HCT116 (cell line): Measurements from ENCODE around the gene DPP6. TPM values are rescaled to one million over a fixed set of nuclear protein-coding genes. Genes with fewer than 3 reads are reported as not detected.

Source experiments
- ATAC-seq: fragments of 200-7000 bp; cut with Tn5 transposase; 2 replicates; pipeline ENCODE4 v1.9.1; 2020; ENCODE audit warnings: mild to moderate bottlenecking, moderate library complexity
- BruUV-seq: library from RNA; stranded (reverse); fragments of 400-500 nt; replicated peaks from 2 replicates; lab custom pipeline; 2021; lab: Mats Ljungman, UMichigan
- CTCF ChIA-PET: fragments of 300-600 bp; sonication (Branson Sonifier 250); formaldehyde crosslinking; loops from one replicate; lab custom pipeline; 2021; ENCODE audit warnings: antibody characterized with exemption; lab: Charles Lee
- POLR2A ChIA-PET: fragments of 300-600, 350-600 bp; sonication (Branson Sonifier 250); formaldehyde crosslinking; loops from one replicate; lab custom pipeline; 2021; ENCODE audit warnings: antibody characterized with exemption; lab: Charles Lee
- RAD21 ChIA-PET, 2 experiments: fragments of 300-600 bp; sonication (Branson Sonifier 250); formaldehyde crosslinking; loops; one replicate each; lab custom pipeline; 2023; ENCODE audit warnings: low total read pairs in 2 of 2; ENCODE audit not compliant: uncharacterized antibody in 2 of 2, unreplicated experiment in 2 of 2, low non-redundant PET in 1 of 2; lab: Charles Lee
- DNase-seq: peaks from one replicate; pipeline ENCODE4 v3.0.0-alpha.2; 2010; ENCODE audit warnings: low read depth, low spot score
- H2AFZ ChIP-seq: fragments of 200-600 bp; shearing (Covaris generic), sonication (generic); 2 replicates; pipeline ENCODE4 v1.6.1; 2017; ENCODE audit warnings: low read depth, mixed run types, mixed read lengths, antibody characterized with exemption, low read length; ENCODE audit not compliant: poor library complexity, severe bottlenecking
- H3K27ac ChIP-seq: 2 replicates; pipeline ENCODE4 v1.5.1; 2012; ENCODE audit warnings: low read depth, low read length
- H3K27me3 ChIP-seq: fragments of 200-600 bp; sonication (generic); 2 replicates; pipeline ENCODE4 v1.6.1; 2016; ENCODE audit warnings: mixed run types, low read length, mixed read lengths; ENCODE audit not compliant: insufficient read depth
- H3K36me3 ChIP-seq, 2 experiments: fragments of 200-500 bp in 1 of 2; fragments of 200-600 bp in 1 of 2; sonication (Bioruptor generic) in 1 of 2; sonication (generic) in 1 of 2; 2 replicates each; pipeline versions ENCODE4 v1.5.1 to v1.6.1; 2014 to 2016; ENCODE audit warnings: low read length in 2 of 2, inconsistent platforms in 1 of 2, mixed read lengths in 1 of 2, mixed run types in 1 of 2; ENCODE audit not compliant: insufficient read depth in 2 of 2, control insufficient read depth in 1 of 2
- H3K4me1 ChIP-seq, 2 experiments: fragments of 200-600 bp in 1 of 2; sonication (generic) in 1 of 2; 2 replicates each; pipeline versions ENCODE4 v1.5.1 to v1.6.1; 2012 to 2017; ENCODE audit warnings: low read length in 2 of 2, inconsistent platforms in 1 of 2, mild to moderate bottlenecking in 1 of 2, mixed read lengths in 1 of 2, mixed run types in 1 of 2, moderate library complexity in 1 of 2; ENCODE audit not compliant: insufficient read depth in 2 of 2, control insufficient read depth in 1 of 2
- H3K4me2 ChIP-seq: fragments of 200-600 bp; sonication (generic); 2 replicates; pipeline ENCODE4 v1.6.1; 2017; ENCODE audit warnings: mixed run types, low read length, mixed read lengths
- H3K4me3 ChIP-seq, 2 experiments: fragments of 200-600 bp in 1 of 2; sonication (generic) in 1 of 2; replicated peaks in 1 of 2; 2 replicates each; pipeline ENCODE4 v1.5.1; 2011 to 2016; ENCODE audit warnings: low read length in 2 of 2, control low read depth in 1 of 2, low read depth in 1 of 2, mild to moderate bottlenecking in 1 of 2, mixed read lengths in 1 of 2, mixed run types in 1 of 2
- H3K79me2 ChIP-seq: fragments of 200-600 bp; sonication (generic); 2 replicates; pipeline ENCODE4 v1.6.1; 2017; ENCODE audit warnings: mild to moderate bottlenecking, mixed run types, low read length, moderate library complexity, mixed read lengths; ENCODE audit not compliant: insufficient read depth
- H3K9ac ChIP-seq: fragments of 200-600 bp; sonication (generic); 2 replicates; pipeline ENCODE4 v1.6.1; 2016; ENCODE audit warnings: low read length, mixed read lengths
- H3K9me2 ChIP-seq: fragments of 200-600 bp; sonication (generic), shearing (Covaris generic); 2 replicates; pipeline ENCODE4 v1.6.1; 2017; ENCODE audit warnings: mixed run types, mild to moderate bottlenecking, moderate library complexity; ENCODE audit not compliant: insufficient read depth
- H3K9me3 ChIP-seq, 2 experiments: fragments of 200-500 bp in 1 of 2; fragments of 200-600 bp in 1 of 2; sonication (Bioruptor generic) in 1 of 2; sonication (generic) in 1 of 2; 2 replicates each; pipeline ENCODE4 v1.6.1; 2014 to 2017; ENCODE audit warnings: low read length in 2 of 2, mixed read lengths in 2 of 2, inconsistent platforms in 1 of 2, low read depth in 1 of 2, mild to moderate bottlenecking in 1 of 2, mixed run types in 1 of 2, moderate library complexity in 1 of 2; ENCODE audit not compliant: control insufficient read depth in 1 of 2, insufficient read depth in 1 of 2
- H4K20me1 ChIP-seq: fragments of 200-600 bp; sonication (generic), shearing (Covaris generic); 2 replicates; pipeline ENCODE4 v1.6.1; 2017; ENCODE audit warnings: mixed run types, mild to moderate bottlenecking, moderate library complexity; ENCODE audit not compliant: insufficient read depth
- ATF3 ChIP-seq: IDR thresholded peaks from 2 replicates; pipeline ENCODE4 v1.6.1; 2012
- CBX3 ChIP-seq: IDR thresholded peaks from 2 replicates; pipeline ENCODE4 v1.6.1; 2012; ENCODE audit warnings: low read depth
- CEBPB ChIP-seq: IDR thresholded peaks from 2 replicates; pipeline ENCODE4 v1.6.1; 2012; ENCODE audit warnings: low read depth
- CTCF ChIP-seq, 3 experiments: fragments of 200-600 bp in 1 of 3; sonication (generic) in 1 of 3; IDR thresholded peaks in 2 of 3; conservative IDR thresholded peaks in 1 of 3; 2 replicates each; pipeline ENCODE4 v1.5.1; 2012 to 2017; ENCODE audit warnings: low read depth in 2 of 3, low read length in 2 of 3, antibody characterized with exemption in 1 of 3, borderline replicate concordance in 1 of 3, control low read depth in 1 of 3, mild to moderate bottlenecking in 1 of 3, mixed read lengths in 1 of 3, mixed run types in 1 of 3, moderate library complexity in 1 of 3; ENCODE audit not compliant: insufficient read depth in 1 of 3
- EZH2 ChIP-seq: fragments of 200-600 bp; sonication (generic); IDR thresholded peaks from 2 replicates; pipeline ENCODE4 v1.6.1; 2017; ENCODE audit warnings: antibody characterized with exemption, mixed run types
- FOSL1 ChIP-seq: IDR thresholded peaks from 2 replicates; pipeline ENCODE4 v1.6.1; 2012; ENCODE audit warnings: low read depth
- POLR2A ChIP-seq: IDR thresholded peaks from 2 replicates; pipeline ENCODE4 v1.7.0; 2011; ENCODE audit warnings: borderline replicate concordance; ENCODE audit not compliant: insufficient read depth, insufficient read length; ENCODE audit errors: extremely low read depth
- REST ChIP-seq: IDR thresholded peaks from 2 replicates; pipeline ENCODE4 v1.6.1; 2012; ENCODE audit warnings: low read depth
- SIN3A ChIP-seq: IDR thresholded peaks from 2 replicates; pipeline ENCODE4 v1.6.1; 2012; ENCODE audit warnings: low read depth
- SP1 ChIP-seq: IDR thresholded peaks from 2 replicates; pipeline ENCODE4 v1.6.1; 2012; ENCODE audit warnings: low read depth
- SRF ChIP-seq: IDR thresholded peaks from 2 replicates; pipeline ENCODE4 v1.6.1; 2012; ENCODE audit warnings: low read depth
- YY1 ChIP-seq: IDR thresholded peaks from 2 replicates; pipeline ENCODE4 v1.6.1; 2011; ENCODE audit warnings: low read length, low read depth, moderate library complexity, mild to moderate bottlenecking; ENCODE audit not compliant: insufficient replicate concordance; ENCODE audit errors: extremely low read depth
- intact Hi-C: fragments of 100-400 bp; cut with micrococcal nuclease; formaldehyde crosslinking; loops from 2 replicates; pipeline ENCODE4 v1.10.0; 2022
- total RNA-seq: library from RNA; stranded (reverse); gene quantifications from one replicate; pipeline ENCODE4 v1.2.1, GENCODE V29; 2021; ENCODE audit not compliant: unreplicated experiment

DPP6 gene
- total RNA-seq, 1 experiment from 2014 or later: not detected

- POLR2A ChIA-PET: no interaction called here
- no peak for DNase-seq
- CTCF ChIA-PET: no interaction called here
- Histone ChIP-seq H3K4me3 (no peak overlapping the region), H3K36me3 (no peaks in the 10 kb centered on the region), H4K20me1 (no peaks in the 10 kb centered on the region), H3K27ac (no peak overlapping the region), H3K9me3 (no peaks in the 10 kb centered on the region), H3K4me2 (no peak overlapping the region), H3K27me3 (peaks cover 28% of the 10 kb centered on the region), H3K79me2 (no peaks in the 10 kb centered on the region), H3K4me1 (no peaks in the 10 kb centered on the region), H3K9ac (no peak overlapping the region), H2AFZ (no peak overlapping the region), H3K9me2 (no peaks in the 10 kb centered on the region)
- TF ChIP-seq SIN3A: no peak
- no peak for TF ChIP-seq REST
- no peak for TF ChIP-seq FOSL1
- no peak for TF ChIP-seq SRF
- no peak for TF ChIP-seq SP1
- TF ChIP-seq CTCF (IDR thresholded peaks at IDR 0.05 in 2 of 3, conservative IDR thresholded peaks at IDR 0.05 in 1 of 3; ENCODE audit: borderline replicate concordance in 1 of 3, insufficient read depth in 1 of 3, low read depth in 2 of 3, low read length in 2 of 3): no peak
- no peak for TF ChIP-seq POLR2A
- no peak for TF ChIP-seq CBX3
- TF ChIP-seq EZH2: no peak
- TF ChIP-seq CEBPB: no peak
- TF ChIP-seq ATF3: no peak
- no peak for TF ChIP-seq YY1
- RAD21 ChIA-PET: no interaction called here
- intact Hi-C loops: no loop called here
- BruUV-seq: no TSS peak
- no peak for ATAC-seq
Measured at GRCh38 chr7:154862153-154862791, 810.1 kb downstream of the DPP6 start.
